Activated B cell treated with CpG ODN at 0.5 μM for 24 hours (primary cell): ENCODE measurements around the gene UACA. TPM values are rescaled to one million over a fixed set of nuclear protein-coding genes. Genes with fewer than 3 reads are reported as not detected.
"Not testable (repeated sequence)": the region's sequence is repeated elsewhere in the genome, so short reads cannot be mapped to it uniquely, and the experiment has no call there.

ENCODE experiments used
- ATAC-seq: fragments of 200-7000 bp; cut with Tn5 transposase; one replicate; pipeline ENCODE4 v1.10.0; 2021; ENCODE audit warnings: low read depth, mild to moderate bottlenecking, moderate library complexity
- CTCF ChIA-PET: fragments of 350-600 bp; sonication (Branson Sonifier 250); formaldehyde crosslinking; loops from one replicate; lab custom pipeline; 2021; ENCODE audit warnings: antibody characterized with exemption; lab: Charles Lee
- POLR2A ChIA-PET: fragments of 350-600 bp; sonication (Branson Sonifier 250); formaldehyde crosslinking; loops from one replicate; lab custom pipeline; 2021; ENCODE audit warnings: antibody characterized with exemption; lab: Charles Lee
- DNase-seq: peaks from one replicate; pipeline ENCODE4 v3.0.0; 2022
- H3K27ac Mint-ChIP-seq: one replicate; pipeline ENCODE4 v1.8.0; 2020; ENCODE audit warnings: mixed read lengths
- H3K27me3 Mint-ChIP-seq: one replicate; pipeline ENCODE4 v1.8.0; 2021; ENCODE audit warnings: mixed read lengths
- H3K36me3 Mint-ChIP-seq: one replicate; pipeline ENCODE4 v1.8.0; 2021; ENCODE audit warnings: low read depth, mixed read lengths
- H3K4me1 Mint-ChIP-seq: one replicate; pipeline ENCODE4 v1.8.0; 2021; ENCODE audit warnings: mixed read lengths
- H3K4me3 Mint-ChIP-seq: one replicate; pipeline ENCODE4 v1.8.0; 2020; ENCODE audit warnings: mild to moderate bottlenecking, mixed read lengths
- H3K9me3 Mint-ChIP-seq: one replicate; pipeline ENCODE4 v1.8.0; 2020; ENCODE audit warnings: mixed read lengths
- intact Hi-C: fragments of 100-400 bp; cut with micrococcal nuclease; formaldehyde crosslinking; loops from one replicate; pipeline ENCODE4 v1.15.1; 2024
- total RNA-seq: library from RNA; stranded (reverse); gene quantifications from 2 replicates; pipeline ENCODE4 v1.2.3, GENCODE V29; 2022
- TF ChIP-seq, protein P1 (sequence below): fragments of 200-600 bp; IDR thresholded peaks from one replicate; pipeline ENCODE4 v1.8.0; 2022; ENCODE audit warnings: antibody characterized with exemption, mild to moderate bottlenecking

The UACA gene
- total RNA-seq, result 0.56 and 1.00 TPM in 2 replicates

DNA sequence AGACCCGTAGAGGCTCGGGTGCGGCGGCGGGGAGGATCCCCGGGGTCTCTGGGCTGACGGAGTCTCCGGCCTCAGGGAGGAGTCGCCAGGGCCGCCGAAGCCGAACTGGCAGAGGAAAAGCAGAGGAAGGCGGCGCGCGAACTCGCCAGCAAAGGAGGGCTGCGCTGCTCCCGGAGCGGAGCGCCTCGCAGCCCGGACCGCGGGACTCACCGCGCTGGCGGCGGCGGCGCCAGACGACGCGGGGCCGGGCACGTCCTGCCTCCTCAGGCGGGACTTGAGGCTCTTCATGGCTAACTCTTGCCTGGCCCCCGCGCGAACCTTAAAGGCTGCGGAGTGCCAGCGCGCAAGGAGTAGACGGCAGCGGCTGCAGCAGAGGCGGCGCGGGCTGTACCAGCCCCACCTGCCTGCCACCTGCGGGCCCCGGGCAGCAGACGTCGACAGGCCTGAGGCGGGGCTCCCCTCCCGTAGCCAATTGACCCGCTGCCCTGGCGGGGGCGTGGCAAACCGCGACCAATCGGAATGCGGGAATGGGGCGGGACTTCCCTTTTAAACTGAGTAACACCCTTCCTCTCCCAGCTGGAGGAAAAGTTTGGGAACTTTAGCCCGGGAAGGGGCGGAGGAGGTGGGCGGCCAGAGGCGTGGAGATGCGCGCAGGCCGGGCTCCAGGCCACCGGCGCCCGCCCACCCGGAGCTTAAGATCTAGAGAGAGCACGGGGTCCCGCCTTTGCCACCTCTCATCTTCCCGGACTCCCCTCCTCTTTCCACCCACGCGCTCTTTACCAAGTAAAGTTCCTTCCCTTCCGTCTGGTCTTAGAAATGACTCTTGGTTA lies at the start of gene UACA:
UACA (minus strand) TSS at position 439 of the 830 bp plus-strand sequence; CDS start at position 288, 151 bp downstream.
- Mint-ChIP-seq H3K27ac (no peak within 1 kb of the TSS), H3K4me3 (peak within 1 kb of the TSS; percentile 87), H3K36me3 (no peaks in the 10 kb centered on the region), H3K27me3 (peaks cover 18% of the 10 kb centered on the region), H3K9me3 (no peaks in the 10 kb centered on the region), H3K4me1 (peaks cover 22% of the 10 kb centered on the region)
- CTCF ChIA-PET, result no interaction called here
- DNase-seq (peak; percentile 75), ATAC-seq (peak; percentile 98)
- intact Hi-C loops, result loop anchor here (2.0 to 5.0 kb wide), 2 partner anchors 1311 to 1603 kb away; partner anchors contain the start of genes GLCE and RPLP1
- TF ChIP-seq, protein P1, sequence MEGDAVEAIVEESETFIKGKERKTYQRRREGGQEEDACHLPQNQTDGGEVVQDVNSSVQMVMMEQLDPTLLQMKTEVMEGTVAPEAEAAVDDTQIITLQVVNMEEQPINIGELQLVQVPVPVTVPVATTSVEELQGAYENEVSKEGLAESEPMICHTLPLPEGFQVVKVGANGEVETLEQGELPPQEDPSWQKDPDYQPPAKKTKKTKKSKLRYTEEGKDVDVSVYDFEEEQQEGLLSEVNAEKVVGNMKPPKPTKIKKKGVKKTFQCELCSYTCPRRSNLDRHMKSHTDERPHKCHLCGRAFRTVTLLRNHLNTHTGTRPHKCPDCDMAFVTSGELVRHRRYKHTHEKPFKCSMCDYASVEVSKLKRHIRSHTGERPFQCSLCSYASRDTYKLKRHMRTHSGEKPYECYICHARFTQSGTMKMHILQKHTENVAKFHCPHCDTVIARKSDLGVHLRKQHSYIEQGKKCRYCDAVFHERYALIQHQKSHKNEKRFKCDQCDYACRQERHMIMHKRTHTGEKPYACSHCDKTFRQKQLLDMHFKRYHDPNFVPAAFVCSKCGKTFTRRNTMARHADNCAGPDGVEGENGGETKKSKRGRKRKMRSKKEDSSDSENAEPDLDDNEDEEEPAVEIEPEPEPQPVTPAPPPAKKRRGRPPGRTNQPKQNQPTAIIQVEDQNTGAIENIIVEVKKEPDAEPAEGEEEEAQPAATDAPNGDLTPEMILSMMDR, result no peak
- POLR2A ChIA-PET, result no interaction called here

DNA sequence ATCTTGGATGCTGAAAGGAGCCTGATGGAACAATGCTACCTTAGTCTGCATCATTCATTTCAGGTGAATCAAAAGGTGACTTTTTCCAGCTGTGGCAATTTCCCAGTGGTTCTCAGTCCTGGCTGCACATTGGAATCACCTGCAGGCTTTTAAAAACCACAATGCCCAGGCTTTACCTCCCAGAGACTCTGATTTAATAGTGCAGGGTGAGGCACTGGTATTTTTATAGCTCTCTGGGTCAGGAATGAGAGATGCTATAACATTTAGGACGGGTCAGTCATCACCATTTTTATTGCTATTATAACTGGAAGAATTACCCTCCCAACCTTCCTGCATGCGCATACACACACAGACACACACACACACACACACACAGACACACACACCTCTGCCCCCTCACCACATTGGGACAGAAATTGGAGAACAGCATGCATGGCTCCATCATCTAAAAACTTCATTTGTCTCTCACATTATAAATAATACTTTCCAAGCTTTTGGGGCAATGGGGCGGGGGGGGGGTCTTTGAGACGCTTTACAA lies 49.5 kb upstream of the UACA start:
- intact Hi-C loops, result loop anchor here (1.0 to 2.0 kb wide), 3 partner anchors 134 to 1337 kb away; no protein-coding TSS in a partner anchor
- H3K4me1 Mint-ChIP-seq, result peaks cover 2% of the 10 kb centered on the region
- no peak overlapping the region for H3K27ac Mint-ChIP-seq
- ATAC-seq (no peak), DNase-seq (no peak)
- H3K9me3 Mint-ChIP-seq, result no peaks in the 10 kb centered on the region
- no peaks in the 10 kb centered on the region for H3K36me3 Mint-ChIP-seq
- no peak overlapping the region for H3K4me3 Mint-ChIP-seq
- TF ChIP-seq, protein P1, result no peak
- H3K27me3 Mint-ChIP-seq, result peaks cover 6% of the 10 kb centered on the region
- ChIA-PET CTCF (interaction anchor here (0.8 to 3.2 kb wide), 6 partner anchors 11 to 1337 kb away, joined by 3 to 31 read pairs (median 6); no protein-coding TSS in a partner anchor), POLR2A (no interaction called here)

- ChIA-PET CTCF (interaction anchor here (0.7 to 3.2 kb wide), 11 partner anchors 10 to 1348 kb away, joined by 3 to 31 read pairs (median 3); no protein-coding TSS in a partner anchor), POLR2A (no interaction called here)
- Mint-ChIP-seq H3K27me3 (peaks cover 6% of the 10 kb centered on the region), H3K36me3 (no peaks in the 10 kb centered on the region), H3K9me3 (no peaks in the 10 kb centered on the region), H3K4me3 (no peak overlapping the region), H3K27ac (no peak overlapping the region), H3K4me1 (peaks cover 12% of the 10 kb centered on the region)
- DNase-seq (no peak), ATAC-seq (no peak)
- intact Hi-C loops, result no loop called here
- TF ChIP-seq, protein P1, result no peak
Observed at GRCh38 chr15:70810916-70811578, 47.7 kb upstream of the UACA start.

GRCh38 chr15:70806992-70807712 lies 43.8 kb upstream of the UACA start:
- no peak for DNase-seq
- intact Hi-C loops, result no loop called here
- H3K9me3 Mint-ChIP-seq, result no peaks in the 10 kb centered on the region
- ChIA-PET POLR2A (interaction anchor here (0.6 kb wide), 1 partner anchor 11 kb away, joined by 8 read pairs; no protein-coding TSS in a partner anchor), CTCF (no interaction called here)
- no peak overlapping the region for H3K27ac Mint-ChIP-seq
- ATAC-seq, result no peak
- TF ChIP-seq, protein P1, result no peak
- H3K27me3 Mint-ChIP-seq, result peaks cover 8% of the 10 kb centered on the region
- H3K4me1 Mint-ChIP-seq, result peaks cover 12% of the 10 kb centered on the region
- no peak overlapping the region for H3K4me3 Mint-ChIP-seq
- H3K36me3 Mint-ChIP-seq, result no peaks in the 10 kb centered on the region

DNA sequence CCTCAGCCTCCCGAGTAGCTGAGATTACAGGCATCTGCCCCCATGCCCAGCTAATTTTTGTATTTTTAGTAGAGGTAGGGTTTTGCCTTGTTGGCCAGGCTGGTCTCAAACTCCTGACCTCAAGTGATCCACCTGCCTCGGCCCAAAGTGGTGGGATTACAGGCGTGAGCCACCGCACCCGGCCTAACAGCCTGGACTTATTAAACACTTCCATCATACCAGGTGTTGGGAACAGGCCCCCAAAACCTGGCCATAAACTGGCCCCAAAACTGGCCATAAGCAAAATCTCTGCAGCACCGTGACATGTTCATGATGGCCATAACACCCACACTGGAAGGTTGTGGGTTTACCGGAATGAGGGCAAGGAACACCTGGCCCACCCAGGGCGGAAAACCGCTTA lies 41.0 kb upstream of the UACA start:
- intact Hi-C loops, H3K36me3 Mint-ChIP-seq, ATAC-seq, DNase-seq, POLR2A ChIA-PET, H3K4me3 Mint-ChIP-seq, H3K27ac Mint-ChIP-seq, H3K9me3 Mint-ChIP-seq, H3K27me3 Mint-ChIP-seq: not testable (repeated sequence)
- CTCF ChIA-PET, result interaction anchor here (1.2 kb wide), 1 partner anchor 13 kb away, joined by 3 read pairs; no protein-coding TSS in a partner anchor
- peaks cover 10% of the 10 kb centered on the region for H3K4me1 Mint-ChIP-seq
